Glutamatergic neuron (in vitro differentiated cells): ENCODE measurements around the gene DDX3X. TPM values are rescaled to one million over a fixed set of nuclear protein-coding genes. Genes with fewer than 3 reads are reported as not detected.
"Not testable (repeated sequence)": the region's sequence is repeated elsewhere in the genome, so short reads cannot be mapped to it uniquely, and the experiment has no call there.

Experiments used
- DNase-seq: peaks from one replicate; pipeline ENCODE4 v3.0.0; 2022
- H3K27ac Mint-ChIP-seq: one replicate; pipeline ENCODE4 v1.8.0; 2020; ENCODE audit warnings: mild to moderate bottlenecking, mixed read lengths, inconsistent platforms; ENCODE audit not compliant: unreplicated experiment
- H3K27me3 Mint-ChIP-seq: one replicate; pipeline ENCODE4 v1.8.0; 2020; ENCODE audit warnings: mild to moderate bottlenecking, moderate library complexity, mixed read lengths, inconsistent platforms; ENCODE audit not compliant: unreplicated experiment
- H3K36me3 Mint-ChIP-seq: one replicate; pipeline ENCODE4 v1.8.0; 2020; ENCODE audit warnings: mild to moderate bottlenecking, mixed read lengths, inconsistent platforms; ENCODE audit not compliant: unreplicated experiment
- H3K4me1 Mint-ChIP-seq: one replicate; pipeline ENCODE4 v1.8.0; 2020; ENCODE audit warnings: mild to moderate bottlenecking, low read depth, mixed read lengths, inconsistent platforms; ENCODE audit not compliant: unreplicated experiment
- H3K4me3 Mint-ChIP-seq: one replicate; pipeline ENCODE4 v1.8.0; 2020; ENCODE audit warnings: mild to moderate bottlenecking, mixed read lengths, inconsistent platforms; ENCODE audit not compliant: unreplicated experiment
- H3K9me3 Mint-ChIP-seq: one replicate; pipeline ENCODE4 v1.8.0; 2020; ENCODE audit warnings: mild to moderate bottlenecking, moderate library complexity, mixed read lengths, inconsistent platforms; ENCODE audit not compliant: unreplicated experiment
- CTCF ChIP-seq: fragments of 200-600 bp; sonication (generic); IDR thresholded peaks from one replicate; pipeline ENCODE4 v1.5.0; 2021; ENCODE audit not compliant: partially characterized antibody, unreplicated experiment
- total RNA-seq: library from RNA; stranded (reverse); fragmentation: NEBNext Ultra II Directional; extraction: Animal tissue kit (Norgen Biotek cat#: 25700); gene quantifications from one replicate; pipeline ENCODE4 v1.2.1, GENCODE V29; 2021; ENCODE audit not compliant: unreplicated experiment

DDX3X gene
- total RNA-seq, 1 donor from 2014 or later, result 208 TPM

- Mint-ChIP-seq H3K4me1 (no peaks in the 10 kb centered on the region), H3K36me3 (no peaks in the 10 kb centered on the region), H3K4me3 (no peak overlapping the region), H3K27me3 (no peaks in the 10 kb centered on the region), H3K27ac (no peak overlapping the region), H3K9me3 (no peaks in the 10 kb centered on the region)
- TF ChIP-seq CTCF, result no peak
- DNase-seq, result no peak
These were observed 60.3 kb downstream of the DDX3X start for GRCh38 chrX:41394293-41394692.

GRCh38 chrX:41397219-41397618, 63.3 kb downstream of the DDX3X start:
- no peak overlapping the region for H3K27ac Mint-ChIP-seq
- H3K27me3 Mint-ChIP-seq, result no peaks in the 10 kb centered on the region
- H3K4me3 Mint-ChIP-seq, result no peak overlapping the region
- H3K36me3 Mint-ChIP-seq, result no peaks in the 10 kb centered on the region
- H3K9me3 Mint-ChIP-seq, result no peaks in the 10 kb centered on the region
- DNase-seq, result no peak
- no peaks in the 10 kb centered on the region for H3K4me1 Mint-ChIP-seq
- TF ChIP-seq CTCF, result no peak

- H3K27ac Mint-ChIP-seq, result no peak overlapping the region
- DNase-seq, result no peak
- H3K36me3 Mint-ChIP-seq, result no peaks in the 10 kb centered on the region
- H3K4me1 Mint-ChIP-seq, result no peaks in the 10 kb centered on the region
- no peak for TF ChIP-seq CTCF
- H3K9me3 Mint-ChIP-seq, result no peaks in the 10 kb centered on the region
- H3K27me3 Mint-ChIP-seq, result no peaks in the 10 kb centered on the region
- no peak overlapping the region for H3K4me3 Mint-ChIP-seq
These were observed 63.8 kb downstream of the DDX3X start for GRCh38 chrX:41397768-41398167.

- H3K27ac Mint-ChIP-seq, DNase-seq, H3K4me1 Mint-ChIP-seq, H3K9me3 Mint-ChIP-seq, H3K36me3 Mint-ChIP-seq, H3K27me3 Mint-ChIP-seq, H3K4me3 Mint-ChIP-seq: not testable (repeated sequence)
These were observed 68.6 kb downstream of the DDX3X start for GRCh38 chrX:41402556-41402955.

GRCh38 chrX:41405551-41405950, 71.6 kb downstream of the DDX3X start:
- peaks cover 1% of the 10 kb centered on the region for H3K9me3 Mint-ChIP-seq
- no peak for DNase-seq
- no peaks in the 10 kb centered on the region for H3K36me3 Mint-ChIP-seq
- TF ChIP-seq CTCF, result no peak
- no peak overlapping the region for H3K4me3 Mint-ChIP-seq
- H3K4me1 Mint-ChIP-seq, result no peaks in the 10 kb centered on the region
- H3K27ac Mint-ChIP-seq, result no peak overlapping the region
- H3K27me3 Mint-ChIP-seq, result peaks cover 1% of the 10 kb centered on the region

- Mint-ChIP-seq H3K36me3 (no peaks in the 10 kb centered on the region), H3K9me3 (peaks cover 1% of the 10 kb centered on the region), H3K4me3 (no peak overlapping the region), H3K27me3 (peaks cover 1% of the 10 kb centered on the region), H3K27ac (no peak overlapping the region), H3K4me1 (no peaks in the 10 kb centered on the region)
- no peak for DNase-seq
- no peak for TF ChIP-seq CTCF
These were observed 72.2 kb downstream of the DDX3X start for GRCh38 chrX:41406201-41406600.
